ENCODE data around the gene PDE11A.

DNA sequence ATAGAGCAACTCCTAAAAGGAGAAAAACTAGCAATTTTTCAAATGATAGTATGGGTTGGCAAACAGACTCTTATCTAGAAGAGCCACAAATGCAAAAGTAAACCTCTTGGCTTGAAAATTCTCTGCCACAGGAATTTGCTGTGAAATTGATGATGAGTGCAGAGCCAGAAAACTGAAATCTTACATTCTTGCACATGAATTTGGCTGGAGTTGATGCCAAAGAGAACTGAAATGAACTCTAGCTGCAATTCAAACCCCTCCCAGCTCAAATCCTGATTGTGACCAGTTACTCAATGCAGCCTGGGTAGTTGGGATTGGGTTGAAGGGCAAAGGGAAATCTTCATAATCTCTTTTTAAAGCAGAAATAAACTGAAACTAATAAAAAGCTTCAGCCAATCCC lies 266.6 kb downstream of the PDE11A start:
- TF ChIP-seq, protein P1, sequence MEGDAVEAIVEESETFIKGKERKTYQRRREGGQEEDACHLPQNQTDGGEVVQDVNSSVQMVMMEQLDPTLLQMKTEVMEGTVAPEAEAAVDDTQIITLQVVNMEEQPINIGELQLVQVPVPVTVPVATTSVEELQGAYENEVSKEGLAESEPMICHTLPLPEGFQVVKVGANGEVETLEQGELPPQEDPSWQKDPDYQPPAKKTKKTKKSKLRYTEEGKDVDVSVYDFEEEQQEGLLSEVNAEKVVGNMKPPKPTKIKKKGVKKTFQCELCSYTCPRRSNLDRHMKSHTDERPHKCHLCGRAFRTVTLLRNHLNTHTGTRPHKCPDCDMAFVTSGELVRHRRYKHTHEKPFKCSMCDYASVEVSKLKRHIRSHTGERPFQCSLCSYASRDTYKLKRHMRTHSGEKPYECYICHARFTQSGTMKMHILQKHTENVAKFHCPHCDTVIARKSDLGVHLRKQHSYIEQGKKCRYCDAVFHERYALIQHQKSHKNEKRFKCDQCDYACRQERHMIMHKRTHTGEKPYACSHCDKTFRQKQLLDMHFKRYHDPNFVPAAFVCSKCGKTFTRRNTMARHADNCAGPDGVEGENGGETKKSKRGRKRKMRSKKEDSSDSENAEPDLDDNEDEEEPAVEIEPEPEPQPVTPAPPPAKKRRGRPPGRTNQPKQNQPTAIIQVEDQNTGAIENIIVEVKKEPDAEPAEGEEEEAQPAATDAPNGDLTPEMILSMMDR (IDR thresholded peaks at IDR 0.05): no peak
- TF ChIP-seq EP300 (IDR thresholded peaks at IDR 0.05): no peak
